ENCODE data around the gene ZNF236.

DNA sequence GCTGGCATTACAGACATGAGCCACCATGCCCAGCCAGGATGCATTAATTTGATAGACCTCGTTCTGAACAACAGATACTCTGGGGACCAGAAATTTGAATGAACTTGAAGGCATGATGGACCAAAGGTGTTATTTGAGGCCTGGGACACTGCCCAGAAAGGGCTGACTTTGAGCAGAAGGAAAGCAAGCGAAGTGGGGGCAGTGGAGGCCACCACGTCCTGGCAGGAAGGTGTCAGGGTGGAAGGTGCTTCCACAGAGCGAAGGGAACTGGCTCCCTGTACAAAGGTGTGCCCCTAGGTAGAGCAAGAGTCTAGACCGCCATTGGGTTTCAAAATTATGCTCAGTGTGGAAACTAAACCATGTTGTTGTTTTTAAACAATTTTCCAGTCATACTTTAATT lies 23.9 kb downstream of the ZNF236 start:
- TF ChIP-seq POLR2A (IDR thresholded peaks at IDR 0.05; ENCODE audit: insufficient read depth in 1 of 2, low read depth in 2 of 2, low read length in 2 of 2), result no peak
- no peak for TF ChIP-seq ZFX (CRISPR knock-in tag; IDR thresholded peaks at IDR 0.05; ENCODE audit: low read depth)
- TF ChIP-seq ZNF674 (CRISPR knock-in tag; IDR thresholded peaks at IDR 0.05; ENCODE audit: low read depth), result no peak
- no peak for TF ChIP-seq ZNF3 (CRISPR knock-in tag; IDR thresholded peaks at IDR 0.05)
- TF ChIP-seq, protein P1, sequence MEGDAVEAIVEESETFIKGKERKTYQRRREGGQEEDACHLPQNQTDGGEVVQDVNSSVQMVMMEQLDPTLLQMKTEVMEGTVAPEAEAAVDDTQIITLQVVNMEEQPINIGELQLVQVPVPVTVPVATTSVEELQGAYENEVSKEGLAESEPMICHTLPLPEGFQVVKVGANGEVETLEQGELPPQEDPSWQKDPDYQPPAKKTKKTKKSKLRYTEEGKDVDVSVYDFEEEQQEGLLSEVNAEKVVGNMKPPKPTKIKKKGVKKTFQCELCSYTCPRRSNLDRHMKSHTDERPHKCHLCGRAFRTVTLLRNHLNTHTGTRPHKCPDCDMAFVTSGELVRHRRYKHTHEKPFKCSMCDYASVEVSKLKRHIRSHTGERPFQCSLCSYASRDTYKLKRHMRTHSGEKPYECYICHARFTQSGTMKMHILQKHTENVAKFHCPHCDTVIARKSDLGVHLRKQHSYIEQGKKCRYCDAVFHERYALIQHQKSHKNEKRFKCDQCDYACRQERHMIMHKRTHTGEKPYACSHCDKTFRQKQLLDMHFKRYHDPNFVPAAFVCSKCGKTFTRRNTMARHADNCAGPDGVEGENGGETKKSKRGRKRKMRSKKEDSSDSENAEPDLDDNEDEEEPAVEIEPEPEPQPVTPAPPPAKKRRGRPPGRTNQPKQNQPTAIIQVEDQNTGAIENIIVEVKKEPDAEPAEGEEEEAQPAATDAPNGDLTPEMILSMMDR (CRISPR knock-in tag; IDR thresholded peaks at IDR 0.05), result no peak
- no peak for TF ChIP-seq REST (IDR thresholded peaks at IDR 0.05; ENCODE audit: borderline replicate concordance in 1 of 2, low read depth in 1 of 2, low read length in 2 of 2)
- TF ChIP-seq ZNF781 (CRISPR knock-in tag; IDR thresholded peaks at IDR 0.05; ENCODE audit: borderline replicate concordance, not compliant biosample characterization), result no peak
- no peak for TF ChIP-seq CEBPB (IDR thresholded peaks at IDR 0.05; ENCODE audit: borderline replicate concordance, low read depth, low read length)
- TF ChIP-seq TEF (CRISPR knock-in tag; IDR thresholded peaks at IDR 0.05), result no peak
- TF ChIP-seq YY1 (IDR thresholded peaks at IDR 0.05; ENCODE audit: insufficient read depth, insufficient replicate concordance, low read depth, low read length), result no peak
